Colonic mucosa (tissue), 4 donors: Measurements from ENCODE around the gene CYTH3. TPM values are rescaled to one million over a fixed set of nuclear protein-coding genes. Genes with fewer than 3 reads are reported as not detected.

Experiments used
- DNase-seq: peaks from one replicate; pipeline ENCODE4 v3.0.0-alpha.2; 2020
- H3K27ac ChIP-seq: fragments of 200-600 bp; one replicate; pipeline ENCODE4 v1.8.0; 2021
- H3K27me3 ChIP-seq: fragments of 200-600 bp; one replicate; pipeline ENCODE4 v1.8.0; 2021
- H3K36me3 ChIP-seq: fragments of 200-600 bp; one replicate; pipeline ENCODE4 v1.8.0; 2021
- H3K4me1 ChIP-seq: fragments of 200-600 bp; one replicate; pipeline ENCODE4 v1.8.0; 2021; ENCODE audit warnings: mild to moderate bottlenecking
- H3K4me3 ChIP-seq: fragments of 200-600 bp; one replicate; pipeline ENCODE4 v1.8.0; 2021
- H3K9ac ChIP-seq, 2 donors: one replicate each; pipeline ENCODE4 v1.7.0; 2013; ENCODE audit warnings: control low read depth in 2 of 2, low read depth in 2 of 2, low read length in 2 of 2
- H3K9me3 ChIP-seq: fragments of 200-600 bp; one replicate; pipeline ENCODE4 v1.8.0; 2021
- intact Hi-C: fragments of 100-400 bp; cut with DNase I; formaldehyde crosslinking; loops from one replicate; pipeline ENCODE4 v1.14.1; 2022
- total RNA-seq, 2 donors: library from RNA; stranded (reverse); fragmentation: NEBNext Ultra II Directional in 1 of 2; extraction: Animal tissue kit (Norgen Biotek cat#: 25700) in 1 of 2; gene quantifications; one replicate each; pipeline ENCODE4 v1.2.1, GENCODE V29; 2021
- TF ChIP-seq, protein P1 (sequence below): fragments of 200-600 bp; IDR thresholded peaks from one replicate; pipeline ENCODE4 v1.8.0; 2022; ENCODE audit warnings: antibody characterized with exemption, mild to moderate bottlenecking
- donor health status: healthy.
- donor health status: DM: no; HTN: no; CAD: no.
- donor health status: DM: no; HTN: no; CAD: no.

Gene CYTH3
- total RNA-seq, 2 donors from 2014 or later: 9.1 to 11.3 TPM

DNA sequence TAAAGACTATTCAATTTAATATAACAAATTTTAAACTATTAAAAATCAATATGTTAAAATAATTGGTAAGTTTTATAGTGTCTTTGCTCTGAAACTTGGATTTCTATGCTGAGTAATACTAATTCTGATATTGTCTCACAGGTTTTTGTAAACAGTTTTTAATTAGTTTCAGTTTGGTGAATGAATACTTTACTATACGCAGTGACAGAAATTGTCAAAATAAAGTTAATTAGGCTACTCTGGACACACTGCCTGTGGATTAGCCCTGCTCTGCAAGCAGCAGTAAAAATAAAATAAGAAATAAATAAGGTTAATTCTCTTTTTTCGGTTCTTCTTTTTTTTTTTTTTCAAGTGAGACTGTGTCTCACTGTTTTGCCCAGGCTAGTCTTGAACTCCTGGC, 135.9 kb downstream of the CYTH3 start:
- Histone ChIP-seq H3K36me3 (peaks cover 2% of the 10 kb centered on the region), H3K9me3 (no peaks in the 10 kb centered on the region), H3K27ac (no peak overlapping the region), H3K4me1 (no peaks in the 10 kb centered on the region), H3K27me3 (no peaks in the 10 kb centered on the region), H3K9ac (no peak overlapping the region), H3K4me3 (no peak overlapping the region)
- DNase-seq: no peak
- intact Hi-C loops: no loop called here
- TF ChIP-seq, protein P1, sequence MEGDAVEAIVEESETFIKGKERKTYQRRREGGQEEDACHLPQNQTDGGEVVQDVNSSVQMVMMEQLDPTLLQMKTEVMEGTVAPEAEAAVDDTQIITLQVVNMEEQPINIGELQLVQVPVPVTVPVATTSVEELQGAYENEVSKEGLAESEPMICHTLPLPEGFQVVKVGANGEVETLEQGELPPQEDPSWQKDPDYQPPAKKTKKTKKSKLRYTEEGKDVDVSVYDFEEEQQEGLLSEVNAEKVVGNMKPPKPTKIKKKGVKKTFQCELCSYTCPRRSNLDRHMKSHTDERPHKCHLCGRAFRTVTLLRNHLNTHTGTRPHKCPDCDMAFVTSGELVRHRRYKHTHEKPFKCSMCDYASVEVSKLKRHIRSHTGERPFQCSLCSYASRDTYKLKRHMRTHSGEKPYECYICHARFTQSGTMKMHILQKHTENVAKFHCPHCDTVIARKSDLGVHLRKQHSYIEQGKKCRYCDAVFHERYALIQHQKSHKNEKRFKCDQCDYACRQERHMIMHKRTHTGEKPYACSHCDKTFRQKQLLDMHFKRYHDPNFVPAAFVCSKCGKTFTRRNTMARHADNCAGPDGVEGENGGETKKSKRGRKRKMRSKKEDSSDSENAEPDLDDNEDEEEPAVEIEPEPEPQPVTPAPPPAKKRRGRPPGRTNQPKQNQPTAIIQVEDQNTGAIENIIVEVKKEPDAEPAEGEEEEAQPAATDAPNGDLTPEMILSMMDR: no peak

DNA sequence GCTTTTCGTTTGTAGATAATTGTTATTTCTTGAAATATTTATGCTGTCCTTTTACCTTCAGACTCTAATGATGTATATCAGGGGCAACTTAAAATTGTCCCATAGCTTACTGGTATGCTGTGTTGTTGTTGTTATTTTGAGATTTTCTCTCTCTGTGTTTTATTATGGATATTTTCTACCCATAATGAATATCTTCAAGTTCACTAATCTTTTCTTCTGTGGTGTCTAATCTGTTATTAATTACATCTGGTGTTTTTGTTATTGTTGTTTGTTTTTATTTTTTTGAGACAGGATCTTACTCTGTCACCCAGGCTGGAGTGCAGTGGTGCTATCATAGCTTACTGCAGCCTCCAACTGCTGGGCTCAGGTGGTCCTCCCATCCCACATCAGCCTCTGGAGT, 139.2 kb downstream of the CYTH3 start:
- DNase-seq: no peak
- H3K4me1 ChIP-seq: no peaks in the 10 kb centered on the region
- H3K9me3 ChIP-seq: no peaks in the 10 kb centered on the region
- H3K36me3 ChIP-seq: no peaks in the 10 kb centered on the region
- H3K27me3 ChIP-seq: no peaks in the 10 kb centered on the region
- H3K4me3 ChIP-seq: no peak overlapping the region
- H3K9ac ChIP-seq: no peak overlapping the region
- intact Hi-C loops: no loop called here
- TF ChIP-seq, protein P1: no peak
- no peak overlapping the region for H3K27ac ChIP-seq

DNA sequence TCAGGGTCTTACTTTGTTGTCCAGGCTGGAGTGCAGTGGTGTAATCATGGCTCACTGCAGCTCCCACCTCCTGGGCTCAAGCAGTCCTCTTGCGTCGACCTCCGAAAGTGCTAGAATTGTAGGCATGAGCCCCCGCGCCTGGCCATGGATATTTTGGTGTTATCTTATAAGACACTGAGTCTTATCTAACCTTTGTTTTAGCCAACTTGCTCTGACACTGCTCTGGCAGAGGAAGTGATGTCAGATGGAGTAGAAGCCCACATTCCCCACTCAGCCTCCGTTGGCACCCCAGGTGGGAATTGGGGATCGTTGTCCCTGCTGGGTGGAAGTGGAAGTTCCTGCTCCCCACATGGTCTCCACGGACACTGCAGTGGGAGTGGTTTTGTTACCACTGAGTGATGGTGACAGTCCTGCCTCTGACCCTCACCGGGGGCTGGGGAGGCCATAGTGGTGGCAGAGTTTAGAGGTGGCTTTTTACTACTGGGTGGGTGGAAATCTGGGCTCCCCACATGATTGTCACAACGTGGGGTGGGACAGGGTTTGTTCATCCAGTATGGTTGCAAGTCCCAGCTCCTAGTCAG, 142.3 kb downstream of the CYTH3 start:
- intact Hi-C loops: no loop called here
- TF ChIP-seq, protein P1: no peak
- Histone ChIP-seq H3K27ac (no peak overlapping the region), H3K9me3 (no peaks in the 10 kb centered on the region), H3K9ac (no peak overlapping the region), H3K4me3 (no peak overlapping the region), H3K36me3 (no peaks in the 10 kb centered on the region), H3K27me3 (no peaks in the 10 kb centered on the region), H3K4me1 (no peaks in the 10 kb centered on the region)
- DNase-seq: no peak

DNA sequence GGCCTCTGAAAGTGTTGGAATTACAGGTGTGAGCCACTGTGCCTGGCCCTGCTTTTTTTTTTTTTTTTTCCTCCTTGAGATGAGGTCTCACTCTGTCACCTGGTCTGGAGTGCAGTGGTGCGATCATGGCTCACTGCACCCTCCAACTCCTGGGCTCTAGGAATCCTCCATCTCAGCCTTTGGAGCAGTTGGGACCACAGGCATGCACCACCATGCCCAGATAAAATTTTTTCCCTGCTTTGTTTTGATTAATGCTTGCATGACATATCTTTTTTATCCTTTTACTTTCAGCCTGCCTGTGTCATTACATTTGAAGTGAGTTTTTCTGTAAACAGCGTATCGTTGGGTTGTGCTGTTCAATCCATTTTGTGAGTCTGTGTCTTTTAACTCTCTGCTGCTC, 144.2 kb downstream of the CYTH3 start:
- no peaks in the 10 kb centered on the region for H3K9me3 ChIP-seq
- H3K27ac ChIP-seq: no peak overlapping the region
- H3K36me3 ChIP-seq: no peaks in the 10 kb centered on the region
- TF ChIP-seq, protein P1: no peak
- DNase-seq: no peak
- no peaks in the 10 kb centered on the region for H3K27me3 ChIP-seq
- no peak overlapping the region for H3K9ac ChIP-seq
- no peaks in the 10 kb centered on the region for H3K4me1 ChIP-seq
- no peak overlapping the region for H3K4me3 ChIP-seq
- intact Hi-C loops: no loop called here

DNA sequence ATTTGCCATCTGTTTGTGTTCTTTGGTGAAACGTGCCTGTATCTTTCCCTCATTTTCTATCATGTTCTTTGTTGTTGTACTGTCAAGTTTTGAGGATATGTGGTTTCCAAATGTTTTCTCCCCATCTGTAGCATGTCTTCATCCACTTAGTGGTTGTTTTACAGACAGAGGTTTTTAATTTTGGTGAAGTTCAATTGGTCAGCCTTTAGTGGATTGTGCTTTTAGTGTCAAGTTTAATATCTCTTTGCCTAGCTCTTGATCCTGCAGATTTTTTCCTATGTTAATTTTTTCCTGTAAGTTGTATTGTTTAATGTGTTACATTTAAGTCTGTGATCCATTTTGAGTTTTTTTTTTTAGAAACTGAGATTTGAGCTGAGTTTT, 145.3 kb downstream of the CYTH3 start:
- no peaks in the 10 kb centered on the region for H3K4me1 ChIP-seq
- no peaks in the 10 kb centered on the region for H3K27me3 ChIP-seq
- no peak overlapping the region for H3K27ac ChIP-seq
- no peak for DNase-seq
- intact Hi-C loops: no loop called here
- no peak overlapping the region for H3K4me3 ChIP-seq
- no peaks in the 10 kb centered on the region for H3K9me3 ChIP-seq
- H3K36me3 ChIP-seq: no peaks in the 10 kb centered on the region
- no peak overlapping the region for H3K9ac ChIP-seq
- TF ChIP-seq, protein P1: no peak

DNA sequence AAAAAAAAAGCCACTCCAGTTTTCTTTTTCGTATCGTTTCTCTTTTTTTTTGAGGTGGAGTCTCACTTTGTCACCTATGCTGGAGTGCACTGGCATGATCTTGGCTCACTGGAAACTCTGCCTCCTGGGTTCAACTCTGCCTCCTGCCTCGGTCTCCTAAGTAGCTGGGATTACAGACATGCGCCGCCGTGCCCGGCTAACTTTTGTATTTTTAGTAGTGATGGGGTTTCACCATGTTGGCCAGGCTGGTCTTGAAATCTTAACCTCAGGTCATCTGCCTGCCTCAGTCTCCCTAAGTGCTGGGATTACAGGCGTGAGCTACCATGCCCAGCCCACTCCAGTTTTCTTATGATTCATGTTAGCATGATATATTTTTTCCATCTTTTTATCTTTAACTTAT, 148.6 kb downstream of the CYTH3 start:
- intact Hi-C loops: no loop called here
- Histone ChIP-seq H3K4me1 (no peaks in the 10 kb centered on the region), H3K27me3 (no peaks in the 10 kb centered on the region), H3K9ac (no peak overlapping the region), H3K27ac (no peak overlapping the region), H3K4me3 (no peak overlapping the region), H3K9me3 (no peaks in the 10 kb centered on the region), H3K36me3 (no peaks in the 10 kb centered on the region)
- TF ChIP-seq, protein P1: no peak
- DNase-seq: no peak
